GM21526 (cell line): ENCODE data around the gene RASGEF1B.

Source experiments
- ATAC-seq: cut with Tn5 transposase; IDR thresholded peaks from one replicate; pipeline ENCODE4 v1.9.1; 2021; ENCODE audit warnings: moderate library complexity; ENCODE audit not compliant: unreplicated experiment, low FRiP score

Gene RASGEF1B

GRCh38 chr4:81471588-81472280 lies at the start of gene RASGEF1B:
RASGEF1B (minus strand) TSS chr4:81471907; CDS start chr4:81459508, 12,399 bp downstream.
- ATAC-seq, result peak; percentile 97

DNA sequence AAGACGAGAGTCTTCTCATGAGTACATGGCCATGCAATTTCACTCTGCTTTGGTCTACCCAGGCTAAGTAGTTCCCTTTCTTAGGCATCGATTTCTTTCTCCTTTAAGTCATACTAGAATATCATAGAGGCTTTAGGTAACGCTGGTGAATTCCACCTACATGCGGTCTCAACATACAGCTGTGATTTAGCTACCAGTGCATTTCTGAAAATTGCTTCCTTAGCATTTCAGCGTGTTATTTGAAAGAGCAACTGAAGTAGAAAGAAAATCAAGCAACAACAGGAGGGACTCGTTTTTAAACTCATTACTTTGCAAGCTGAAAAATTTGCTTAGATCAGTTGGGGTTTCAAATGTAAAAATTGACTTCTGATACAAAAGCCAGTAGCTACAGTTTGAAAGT lies 48.1 kb upstream of the RASGEF1B start:
- ATAC-seq, result no peak

GRCh38 chr4:81519427-81519773 lies 47.7 kb upstream of the RASGEF1B start:
- ATAC-seq, result no peak

GRCh38 chr4:81518762-81519426 lies 47.2 kb upstream of the RASGEF1B start:
- ATAC-seq, result no peak

GRCh38 chr4:81516241-81516640 lies 44.5 kb upstream of the RASGEF1B start:
- ATAC-seq, result no peak

- no peak for ATAC-seq
These were observed 41.2 kb upstream of the RASGEF1B start for GRCh38 chr4:81512757-81513501.

GRCh38 chr4:81512001-81512756 lies 40.5 kb upstream of the RASGEF1B start:
- ATAC-seq, result no peak

GRCh38 chr4:81510643-81511178 lies 39.0 kb upstream of the RASGEF1B start:
- ATAC-seq, result no peak

DNA sequence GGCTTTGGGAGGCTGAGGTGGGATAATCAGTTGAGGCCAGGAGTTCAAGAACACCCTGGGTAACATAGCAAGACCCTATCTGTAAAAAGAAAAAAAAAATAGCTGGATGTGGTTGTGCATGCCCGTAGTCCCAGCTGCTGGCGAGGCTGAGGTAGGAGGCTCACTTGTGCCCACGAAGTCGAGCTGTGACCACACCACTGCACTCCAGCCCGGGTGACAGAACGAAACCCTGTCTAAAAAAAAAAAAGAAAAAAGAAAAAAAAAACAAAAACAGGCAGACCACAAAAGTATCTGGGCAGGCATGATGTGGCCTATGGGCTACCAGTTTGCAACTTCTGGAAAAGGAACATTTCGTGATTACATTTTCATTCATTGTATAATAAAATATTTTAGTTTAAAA lies 38.1 kb upstream of the RASGEF1B start:
- ATAC-seq, result no peak

DNA sequence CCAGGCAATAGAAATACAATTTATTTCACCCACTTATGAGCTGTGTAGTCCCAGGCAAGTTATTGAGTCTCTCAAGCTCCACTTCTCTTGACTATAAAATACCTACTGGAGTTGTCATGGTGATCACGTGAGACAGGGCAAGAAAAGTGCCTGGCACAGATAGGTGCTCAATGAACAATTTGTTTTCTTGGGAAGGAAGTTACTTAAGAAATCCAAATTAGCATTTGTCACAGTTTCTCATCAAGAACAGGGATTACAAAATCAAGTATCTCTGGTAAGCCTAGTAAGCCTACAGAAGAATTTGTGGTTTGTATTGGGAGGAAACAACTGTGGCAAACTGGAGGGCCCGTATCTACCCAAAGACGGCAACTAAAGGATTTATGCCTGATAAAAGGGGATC lies 37.5 kb upstream of the RASGEF1B start:
- ATAC-seq, result no peak

DNA sequence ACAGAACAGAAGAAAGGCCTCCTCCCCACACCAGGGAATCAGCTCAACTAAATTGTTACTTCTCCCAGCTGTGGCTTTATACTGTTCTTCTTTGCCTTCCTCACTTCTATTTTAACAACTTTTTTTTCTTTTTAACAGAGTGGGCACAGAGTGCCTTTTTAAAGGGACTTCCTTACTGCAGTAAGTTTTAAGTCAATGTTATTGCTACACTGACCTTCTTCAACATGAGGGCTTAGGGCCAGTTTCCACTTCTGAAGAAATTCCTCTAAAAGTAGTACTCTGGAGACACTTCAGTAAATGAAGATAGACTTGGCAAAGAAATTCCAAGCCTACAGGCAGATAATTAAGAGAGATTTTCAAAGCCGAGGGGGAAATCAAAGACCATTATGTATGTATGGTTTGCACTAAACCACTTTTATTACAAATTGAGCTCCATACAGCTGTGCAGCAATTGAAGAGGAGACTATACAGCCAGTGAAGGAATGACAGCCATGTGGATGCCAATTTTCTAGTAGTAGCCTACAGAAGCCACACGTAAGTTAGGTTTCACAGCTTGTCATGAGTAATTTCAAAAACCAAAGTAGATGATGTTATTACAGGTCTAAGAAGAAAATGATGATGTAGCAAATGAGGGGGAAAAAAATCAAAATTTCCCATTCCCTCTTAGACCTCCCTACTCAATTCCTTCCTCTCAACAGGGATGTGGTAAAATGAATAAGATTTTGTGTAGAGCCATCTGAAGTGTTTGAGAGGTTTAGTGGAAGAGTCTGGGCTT lies 36.9 kb upstream of the RASGEF1B start:
- ATAC-seq, result no peak

GRCh38 chr4:81507530-81507929 lies 35.8 kb upstream of the RASGEF1B start:
- no peak for ATAC-seq

- ATAC-seq, result peak; percentile 46
These were observed 35.0 kb upstream of the RASGEF1B start for GRCh38 chr4:81506731-81507130.

GRCh38 chr4:81505726-81506125 lies 34.0 kb upstream of the RASGEF1B start:
- ATAC-seq, result no peak

- peak; percentile 53 for ATAC-seq
These were observed 33.4 kb upstream of the RASGEF1B start for GRCh38 chr4:81505004-81505598.

GRCh38 chr4:81504112-81505003 lies 32.7 kb upstream of the RASGEF1B start:
- no peak for ATAC-seq

- ATAC-seq, result no peak
These were observed 31.9 kb upstream of the RASGEF1B start for GRCh38 chr4:81503586-81503985.

DNA sequence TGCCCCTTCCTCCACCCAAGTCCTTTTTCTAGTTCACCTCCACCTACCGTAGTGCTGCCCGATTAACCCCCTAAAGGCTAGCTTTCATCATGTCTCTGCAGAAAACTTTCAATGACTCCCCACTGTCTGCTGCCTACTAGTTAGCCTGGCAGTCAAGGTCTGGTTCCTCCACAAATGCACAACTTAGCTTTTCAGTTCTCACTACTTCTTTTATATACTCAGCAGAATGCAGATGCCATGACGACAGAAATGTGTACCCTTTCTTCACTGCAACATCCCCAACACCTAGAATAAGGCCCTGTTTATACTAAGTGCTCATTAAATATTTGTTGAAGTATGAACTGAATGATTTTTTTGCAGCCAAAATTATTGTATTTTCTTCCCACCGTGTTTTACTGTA lies 30.9 kb upstream of the RASGEF1B start:
- ATAC-seq, result no peak

DNA sequence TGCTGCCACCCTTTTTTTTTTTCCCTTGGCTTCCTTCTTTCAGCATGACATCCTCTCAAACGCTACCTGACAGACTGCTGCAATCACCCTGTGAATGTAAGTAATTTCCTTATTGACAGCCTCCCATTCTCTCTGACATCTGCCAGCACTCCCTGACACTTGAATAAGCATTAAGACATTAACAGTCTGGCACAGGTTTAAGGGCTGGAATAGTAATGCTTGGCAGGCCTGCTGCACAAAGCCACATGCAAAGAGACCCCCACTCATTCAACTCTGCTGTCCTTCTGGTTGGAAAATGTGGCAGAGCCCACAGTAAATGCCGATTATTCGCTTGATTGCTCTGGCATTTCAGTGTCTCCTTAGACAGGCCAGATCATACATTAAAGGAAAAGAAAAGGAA lies 28.1 kb upstream of the RASGEF1B start:
- ATAC-seq, result no peak
